Hepatocyte (in vitro differentiated cells): ENCODE data around the gene SLC8A1. TPM values are rescaled to one million over a fixed set of nuclear protein-coding genes. Genes with fewer than 3 reads are reported as not detected.

ENCODE experiments used
- DNase-seq: peaks from one replicate; pipeline ENCODE4 v3.0.0-alpha.2; 2016; ENCODE audit warnings: low spot score
- H2AFZ ChIP-seq: fragments of 200-600 bp; sonication (generic); 2 replicates; pipeline ENCODE4 v1.6.0; 2016; ENCODE audit warnings: antibody characterized with exemption, mild to moderate bottlenecking
- H3K27ac ChIP-seq: fragments of 200-600 bp; sonication (generic); 2 replicates; pipeline ENCODE4 v1.5.1; 2016; ENCODE audit warnings: mild to moderate bottlenecking
- H3K27me3 ChIP-seq: fragments of 200-600 bp; sonication (generic); 2 replicates; pipeline ENCODE4 v1.6.1; 2016
- H3K36me3 ChIP-seq: fragments of 200-600 bp; sonication (generic); replicated peaks from 2 replicates; pipeline ENCODE4 v1.5.1; 2016; ENCODE audit warnings: low read depth; ENCODE audit not compliant: insufficient read depth
- H3K4me1 ChIP-seq: fragments of 200-600 bp; sonication (generic); 2 replicates; pipeline ENCODE4 v1.5.1; 2016; ENCODE audit warnings: mild to moderate bottlenecking, moderate library complexity; ENCODE audit not compliant: insufficient read depth
- H3K4me2 ChIP-seq: fragments of 200-600 bp; sonication (generic); 2 replicates; pipeline ENCODE4 v1.6.0; 2016
- H3K4me3 ChIP-seq: fragments of 200-600 bp; sonication (generic); 2 replicates; pipeline ENCODE4 v1.5.1; 2016; ENCODE audit warnings: mild to moderate bottlenecking
- H3K79me2 ChIP-seq: fragments of 200-600 bp; sonication (generic); 2 replicates; pipeline ENCODE4 v1.6.0; 2017; ENCODE audit warnings: mild to moderate bottlenecking
- H3K9me2 ChIP-seq: fragments of 200-600 bp; sonication (generic); replicated peaks from 2 replicates; pipeline ENCODE4 v1.6.0; 2017; ENCODE audit warnings: mild to moderate bottlenecking; ENCODE audit not compliant: insufficient read depth
- H3K9me3 ChIP-seq: fragments of 200-600 bp; sonication (generic); 2 replicates; pipeline ENCODE4 v1.5.1; 2016; ENCODE audit warnings: low read depth, mild to moderate bottlenecking
- H4K20me1 ChIP-seq: fragments of 200-600 bp; sonication (generic); 2 replicates; pipeline ENCODE4 v1.6.0; 2016; ENCODE audit warnings: mild to moderate bottlenecking; ENCODE audit not compliant: insufficient read depth, poor library complexity, severe bottlenecking
- CTCF ChIP-seq: fragments of 200-600 bp; sonication (generic); IDR thresholded peaks from 2 replicates; pipeline ENCODE4 v1.5.1; 2016; ENCODE audit warnings: antibody characterized with exemption, mild to moderate bottlenecking; ENCODE audit not compliant: poor library complexity
- EZH2 ChIP-seq: fragments of 200-600 bp; sonication (generic); IDR thresholded peaks from 2 replicates; pipeline ENCODE4 v1.6.1; 2016; ENCODE audit warnings: antibody characterized with exemption, mild to moderate bottlenecking, borderline replicate concordance
- EZH2phosphoT487 ChIP-seq: fragments of 200-600 bp; sonication (generic); IDR thresholded peaks from one replicate; pipeline ENCODE4 v1.6.1; 2018; ENCODE audit warnings: antibody characterized with exemption, mild to moderate bottlenecking, low read depth, moderate library complexity; ENCODE audit not compliant: unreplicated experiment, severe bottlenecking
- WGBS: methylation state at CpG from one replicate; pipeline ENCODE4 v1.1.6; 2016; ENCODE audit warnings: low lambda C conversion rate; ENCODE audit errors: missing lambda C conversion rate; 5-methylcytosine and 5-hydroxymethylcytosine counted together
- polyA plus RNA-seq: library from polyadenylated mRNA; unstranded; fragments of >200 nt; fragmentation: Nextera tagmentation; extraction: Ambion mirVana; gene quantifications from 2 replicates; pipeline ENCODE4 v1.2.1, GENCODE V29; 2016
- total RNA-seq: library from RNA; depleted of rRNA; stranded (reverse); fragments of >200 nt; gene quantifications from 2 replicates; pipeline ENCODE4 v1.2.3, GENCODE V29; 2014

SLC8A1 gene
- total and polyA plus RNA-seq, 2 experiments from 2014 or later: 2.2 to 8.9 TPM

- no peak for DNase-seq
- H3K4me2 ChIP-seq: no peak overlapping the region
- no peaks in the 10 kb centered on the region for H4K20me1 ChIP-seq
- H3K9me2 ChIP-seq: no peaks in the 10 kb centered on the region
- H3K4me1 ChIP-seq: no peaks in the 10 kb centered on the region
- no peak overlapping the region for H3K27ac ChIP-seq
- no peaks in the 10 kb centered on the region for H3K36me3 ChIP-seq
- no peak overlapping the region for H3K4me3 ChIP-seq
- H2AFZ ChIP-seq: no peak overlapping the region
- TF ChIP-seq CTCF: no peak
- no peak for TF ChIP-seq EZH2
- TF ChIP-seq EZH2phosphoT487: no peak
- whole genome bisulfite sequencing: 74% methylated on average over 5 of the region's 5 CpGs
- H3K9me3 ChIP-seq: no peaks in the 10 kb centered on the region
- no peaks in the 10 kb centered on the region for H3K79me2 ChIP-seq
- no peaks in the 10 kb centered on the region for H3K27me3 ChIP-seq
These were observed 25.5 kb upstream of the SLC8A1 start for GRCh38 chr2:40477361-40477760.

- Histone ChIP-seq H2AFZ (no peak overlapping the region), H3K27me3 (no peaks in the 10 kb centered on the region), H3K4me1 (no peaks in the 10 kb centered on the region), H3K4me3 (no peak overlapping the region), H3K36me3 (no peaks in the 10 kb centered on the region), H3K27ac (no peak overlapping the region), H4K20me1 (no peaks in the 10 kb centered on the region), H3K9me3 (no peaks in the 10 kb centered on the region), H3K79me2 (no peaks in the 10 kb centered on the region), H3K4me2 (no peak overlapping the region), H3K9me2 (no peaks in the 10 kb centered on the region)
- DNase-seq: no peak
- TF ChIP-seq EZH2: no peak
- TF ChIP-seq EZH2phosphoT487: no peak
- TF ChIP-seq CTCF: no peak
- 91% methylated on average over 1 of the region's 1 CpG for WGBS
These were observed 24.5 kb upstream of the SLC8A1 start for GRCh38 chr2:40476436-40476835.

- H3K9me2 ChIP-seq: no peaks in the 10 kb centered on the region
- H2AFZ ChIP-seq: no peak overlapping the region
- H3K36me3 ChIP-seq: no peaks in the 10 kb centered on the region
- no peak overlapping the region for H3K4me2 ChIP-seq
- no peak overlapping the region for H3K27ac ChIP-seq
- no peak for DNase-seq
- no peak for TF ChIP-seq CTCF
- no peak overlapping the region for H3K4me3 ChIP-seq
- H3K79me2 ChIP-seq: no peaks in the 10 kb centered on the region
- H3K9me3 ChIP-seq: no peaks in the 10 kb centered on the region
- 72% methylated on average over 1 of the region's 1 CpG for WGBS
- H3K27me3 ChIP-seq: no peaks in the 10 kb centered on the region
- no peaks in the 10 kb centered on the region for H4K20me1 ChIP-seq
- no peaks in the 10 kb centered on the region for H3K4me1 ChIP-seq
These were observed 22.4 kb upstream of the SLC8A1 start for GRCh38 chr2:40474306-40474705.

- TF ChIP-seq EZH2 (no peak), EZH2phosphoT487 (no peak), CTCF (no peak)
- no peak for DNase-seq
- Histone ChIP-seq H3K27ac (no peak overlapping the region), H2AFZ (no peak overlapping the region), H3K4me3 (no peak overlapping the region), H3K27me3 (no peaks in the 10 kb centered on the region), H3K79me2 (no peaks in the 10 kb centered on the region), H4K20me1 (no peaks in the 10 kb centered on the region), H3K9me2 (no peaks in the 10 kb centered on the region), H3K9me3 (no peaks in the 10 kb centered on the region), H3K4me2 (no peak overlapping the region), H3K36me3 (no peaks in the 10 kb centered on the region), H3K4me1 (no peaks in the 10 kb centered on the region)
- WGBS: 56% methylated on average over 3 of the region's 3 CpGs
These were observed 20.0 kb upstream of the SLC8A1 start for GRCh38 chr2:40471866-40472265.
